HG02759 (cell line): ENCODE measurements around the gene FGL2.
"Not testable (repeated sequence)": the region's sequence is repeated elsewhere in the genome, so short reads cannot be mapped to it uniquely, and the experiment has no call there.

Source experiments
- ATAC-seq: cut with Tn5 transposase; IDR thresholded peaks from one replicate; pipeline ENCODE4 v1.9.1; 2021; ENCODE audit warnings: mild to moderate bottlenecking, moderate library complexity; ENCODE audit not compliant: unreplicated experiment

FGL2 gene

GRCh38 chr7:77217474-77218185 lies 18.0 kb upstream of the FGL2 start:
- ATAC-seq: no peak

GRCh38 chr7:77216181-77216845 lies 16.7 kb upstream of the FGL2 start:
- ATAC-seq: no peak

GRCh38 chr7:77209479-77210139 lies 10.0 kb upstream of the FGL2 start:
- ATAC-seq: no peak

GRCh38 chr7:77208416-77208815 lies 8.8 kb upstream of the FGL2 start:
- no peak for ATAC-seq

- no peak for ATAC-seq
Measured at GRCh38 chr7:77205706-77206105, 6.1 kb upstream of the FGL2 start.

- ATAC-seq: peak; percentile 92
Measured at GRCh38 chr7:77202481-77202976, 2.9 kb upstream of the FGL2 start.

- no peak for ATAC-seq
Measured at GRCh38 chr7:77200542-77200941, 923 bp upstream of the FGL2 start.

- no peak for ATAC-seq
Measured at GRCh38 chr7:77197141-77197540, 2.5 kb downstream of the FGL2 start.

- ATAC-seq: no peak
Measured at GRCh38 chr7:77188731-77189437, 10.7 kb downstream of the FGL2 start.

GRCh38 chr7:77185866-77186265 lies 13.8 kb downstream of the FGL2 start:
- no peak for ATAC-seq

- ATAC-seq: no peak
Measured at GRCh38 chr7:77184990-77185389, 14.6 kb downstream of the FGL2 start.

- no peak for ATAC-seq
Measured at GRCh38 chr7:77184463-77184862, 15.2 kb downstream of the FGL2 start.

- ATAC-seq: no peak
Measured at GRCh38 chr7:77182261-77182660, 17.4 kb downstream of the FGL2 start.

GRCh38 chr7:77181734-77182133 lies 17.9 kb downstream of the FGL2 start:
- ATAC-seq: no peak

- no peak for ATAC-seq
Measured at GRCh38 chr7:77181015-77181595, 18.5 kb downstream of the FGL2 start.

GRCh38 chr7:77178024-77178423 lies 21.6 kb downstream of the FGL2 start:
- ATAC-seq: not testable (repeated sequence)

- ATAC-seq: not testable (repeated sequence)
Measured at GRCh38 chr7:77177321-77177904, 22.2 kb downstream of the FGL2 start.

GRCh38 chr7:77175274-77175800 lies 24.3 kb downstream of the FGL2 start:
- peak; percentile 76 for ATAC-seq

- not testable (repeated sequence) for ATAC-seq
Measured at GRCh38 chr7:77174418-77174817, 25.2 kb downstream of the FGL2 start.
